Mesenteric fat pad (tissue), 1 donor: ENCODE data around the gene OR8B3. TPM values are rescaled to one million over a fixed set of nuclear protein-coding genes. Genes with fewer than 3 reads are reported as not detected.
"Not testable (repeated sequence)": the region's sequence is repeated elsewhere in the genome, so short reads cannot be mapped to it uniquely, and the experiment has no call there.

ENCODE experiments used
- DNase-seq: peaks from one replicate; pipeline ENCODE4 v3.0.0-alpha.2; 2020; ENCODE audit warnings: low spot score
- long read RNA-seq: library from polyadenylated mRNA; unstranded; transcript quantifications from one replicate; pipeline ENCODE4 v2.0.0, GENCODE V29; 2020
- total RNA-seq: library from RNA; stranded (reverse); fragmentation: NEBNext Ultra II Directional; extraction: Animal tissue kit (Norgen Biotek cat#: 25700); gene quantifications from one replicate; pipeline ENCODE4 v1.2.1, GENCODE V29; 2021
- donor health status: DM: yes; HTN: yes; CAD: no.

Gene OR8B3
- total RNA-seq: not detected
- long read RNA-seq: 0 reads

GRCh38 chr11:124398924-124399323 lies at the start of gene OR8B3:
OR8B3 (minus strand) TSS chr11:124399024; CDS start chr11:124397351, 1,673 bp downstream.
- DNase-seq: no peak

GRCh38 chr11:124446916-124447315 lies 48.1 kb upstream of the OR8B3 start:
- no peak for DNase-seq

- no peak for DNase-seq
These were observed 46.9 kb upstream of the OR8B3 start, which contains the start of gene OR8B8 for GRCh38 chr11:124445646-124446150. OR8B8 (minus strand) TSS chr11:124445696; CDS start chr11:124441085, 4,611 bp downstream.

GRCh38 chr11:124442847-124443246 lies 44.0 kb upstream of the OR8B3 start:
- DNase-seq: no peak

- no peak for DNase-seq
These were observed 43.6 kb upstream of the OR8B3 start for GRCh38 chr11:124442442-124442841.

- no peak for DNase-seq
These were observed 42.7 kb upstream of the OR8B3 start for GRCh38 chr11:124441519-124441918.

GRCh38 chr11:124441081-124441480 lies 42.3 kb upstream of the OR8B3 start:
- DNase-seq: no peak

GRCh38 chr11:124440608-124441007 lies 41.8 kb upstream of the OR8B3 start:
- DNase-seq: no peak

- no peak for DNase-seq
These were observed 35.9 kb upstream of the OR8B3 start for GRCh38 chr11:124434699-124435098.

- no peak for DNase-seq
These were observed 30.8 kb upstream of the OR8B3 start for GRCh38 chr11:124429599-124429998.

GRCh38 chr11:124424384-124424921 lies 25.6 kb upstream of the OR8B3 start, which contains the start of gene OR8B4:
OR8B4 (minus strand) TSS chr11:124424871; CDS start chr11:124424871, 0 bp downstream.
- no peak for DNase-seq

- DNase-seq: no peak
These were observed 22.2 kb upstream of the OR8B3 start for GRCh38 chr11:124421043-124421442.

- DNase-seq: no peak
These were observed 16.6 kb upstream of the OR8B3 start for GRCh38 chr11:124415356-124415923.

GRCh38 chr11:124409906-124410305 lies 11.1 kb upstream of the OR8B3 start:
- DNase-seq: no peak

- no peak for DNase-seq
These were observed 6.8 kb upstream of the OR8B3 start for GRCh38 chr11:124405581-124405980.

- not testable (repeated sequence) for DNase-seq
These were observed 4.4 kb upstream of the OR8B3 start for GRCh38 chr11:124403186-124403585.

- DNase-seq: no peak
These were observed 3.6 kb upstream of the OR8B3 start for GRCh38 chr11:124402326-124402922.

- not testable (repeated sequence) for DNase-seq
These were observed 2.0 kb downstream of the OR8B3 start for GRCh38 chr11:124396847-124397246.

GRCh38 chr11:124394408-124394807 lies 4.4 kb downstream of the OR8B3 start:
- no peak for DNase-seq

- DNase-seq: no peak
These were observed 14.4 kb downstream of the OR8B3 start, which contains the start of gene OR8B2 for GRCh38 chr11:124384399-124384798. OR8B2 (minus strand) TSS chr11:124384499; CDS start chr11:124383343, 1,156 bp downstream.

- DNase-seq: not testable (repeated sequence)
These were observed 16.0 kb downstream of the OR8B3 start for GRCh38 chr11:124382857-124383256.

GRCh38 chr11:124380585-124380984 lies 18.2 kb downstream of the OR8B3 start:
- DNase-seq: no peak
